Prostate gland (tissue), 2 donors: ENCODE measurements around the gene PSMA2.

Source experiments
- CTCF ChIP-seq, 4 experiments: fragments of 200-600 bp in 2 of 4; fragments of 450-650 bp in 2 of 4; sonication (generic) in 2 of 4; IDR thresholded peaks; 1 replicate in 3 of 4; 2 replicates in 1 of 4; pipeline ENCODE4 v1.5.1; 2016 to 2019; ENCODE audit warnings: antibody characterized with exemption in 4 of 4, mild to moderate bottlenecking in 2 of 4, moderate library complexity in 2 of 4
- POLR2A ChIP-seq: fragments of 450-650 bp; IDR thresholded peaks from one replicate; pipeline ENCODE4 v1.6.1; 2016; ENCODE audit warnings: antibody characterized with exemption, mild to moderate bottlenecking
- POLR2AphosphoS5 ChIP-seq: sonication (generic); formaldehyde crosslinking; IDR thresholded peaks from one replicate; pipeline ENCODE4 v1.6.1; 2017; ENCODE audit warnings: antibody characterized with exemption

- TF ChIP-seq CTCF (IDR thresholded peaks at IDR 0.05) (no peak), POLR2A (no peak), POLR2AphosphoS5 (no peak)
These were observed 49.6 kb upstream of the PSMA2 start for GRCh38 chr7:42981601-42982000.
